NCI-H1694 treated with DMSO at 0.1 percent for 48 hours (cell line): Measurements from ENCODE around the gene NRAS.

Experiments used
- DNase-seq: peaks from one replicate; lab custom pipeline; 2025; lab: John Stamatoyannopoulos, UW

Gene NRAS

DNA sequence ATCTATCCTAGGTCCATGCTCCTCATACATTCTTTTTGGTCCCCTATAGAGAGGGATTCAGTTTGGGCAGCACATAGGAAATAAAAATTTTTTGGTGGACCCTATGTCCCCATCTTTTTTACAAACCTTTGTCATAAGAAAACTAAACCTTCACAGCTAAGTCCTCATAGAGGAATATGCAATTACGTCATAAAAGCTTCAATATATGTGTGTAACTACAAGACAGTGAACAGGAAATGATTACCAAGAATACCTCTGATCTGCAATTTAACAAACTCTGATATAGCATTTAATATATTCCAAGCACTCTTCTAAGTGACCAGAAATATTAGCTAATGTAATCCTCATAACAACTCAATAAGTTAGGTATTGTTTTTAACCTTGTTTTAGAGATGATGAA is 40.5 kb downstream of the NRAS start:
- no peak for DNase-seq

- no peak for DNase-seq
Measured at GRCh38 chr1:114671939-114672275, 44.7 kb downstream of the NRAS start.

DNA sequence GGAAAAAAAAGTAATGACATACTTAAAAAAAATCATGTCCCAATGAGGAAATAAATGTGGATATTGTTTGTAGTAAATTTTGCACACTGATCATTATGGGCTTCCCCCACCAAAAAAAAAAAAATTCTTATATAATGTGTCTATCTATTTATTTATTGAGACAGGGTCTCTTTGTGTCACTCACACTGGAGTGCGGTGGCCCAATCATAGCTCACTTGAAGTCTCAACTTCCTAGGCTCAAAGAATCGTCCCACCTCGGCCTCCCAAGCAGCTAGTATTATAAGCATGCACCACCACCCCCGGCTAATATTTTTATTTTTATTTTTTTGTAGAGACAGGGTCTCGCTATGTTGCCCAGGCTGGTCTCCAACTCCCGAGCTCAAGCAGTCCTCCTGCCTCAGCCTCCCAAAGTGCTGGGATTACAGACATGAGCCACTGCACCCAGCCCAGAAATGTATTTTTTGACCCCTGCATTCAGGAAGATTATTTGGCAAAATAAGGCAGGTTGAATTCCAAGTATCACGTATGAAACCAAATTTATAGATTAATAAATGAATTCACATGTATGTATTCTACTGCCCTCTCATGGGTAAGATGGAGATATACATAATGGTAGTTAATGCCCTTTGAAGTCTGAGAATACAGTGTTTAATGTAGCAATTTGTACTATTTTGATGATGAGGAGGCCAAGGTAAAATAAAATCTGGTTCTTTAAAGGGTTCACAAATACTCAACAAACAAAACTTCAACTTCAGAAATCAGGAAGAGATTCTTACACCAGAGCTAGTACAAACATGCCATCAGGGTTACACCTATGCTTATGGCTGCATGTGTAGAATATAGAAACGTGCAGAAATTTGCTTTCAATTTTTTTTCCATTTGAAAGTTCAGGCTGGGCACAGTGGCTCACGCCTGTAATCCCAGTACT is 45.3 kb downstream of the NRAS start:
- DNase-seq, result peak; percentile 78

- peak; percentile 63 for DNase-seq
Measured at GRCh38 chr1:114670083-114671010, 46.2 kb downstream of the NRAS start.

DNA sequence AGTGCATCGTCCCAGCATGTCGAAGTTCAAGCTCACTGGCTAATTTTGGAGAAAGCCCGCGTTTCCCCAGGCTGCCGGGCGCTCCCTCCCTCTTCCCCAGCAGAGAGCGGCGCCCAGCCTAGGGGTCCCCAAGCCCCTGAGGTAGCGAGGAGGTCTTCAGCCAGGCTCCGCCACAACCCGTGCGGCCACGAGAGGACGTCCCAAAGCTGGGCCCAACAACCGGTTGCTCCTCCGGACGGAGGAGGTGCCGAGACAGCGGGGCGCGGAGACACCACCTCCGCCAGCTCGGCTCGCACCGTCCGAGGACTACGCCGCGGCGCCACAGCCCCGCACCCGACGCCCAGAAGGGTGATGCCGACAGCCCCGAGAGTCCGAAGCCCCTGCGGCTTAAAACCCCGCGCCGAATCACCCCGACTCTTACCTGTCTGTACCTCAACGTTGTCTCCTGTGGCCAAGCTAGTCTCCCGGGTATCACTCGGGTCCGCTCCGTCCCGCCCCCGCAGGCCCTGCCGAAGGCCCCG is 46.9 kb downstream of the NRAS start, which contains the start of gene DENND2C:
Gene DENND2C (minus strand): TSS at position 488 of the 521 bp plus-strand sequence. CDS start 44,065 bp downstream, outside the sequence.
- DNase-seq, result peak; percentile 46

- no peak for DNase-seq
Measured at GRCh38 chr1:114668784-114669561, 47.6 kb downstream of the NRAS start.

DNA sequence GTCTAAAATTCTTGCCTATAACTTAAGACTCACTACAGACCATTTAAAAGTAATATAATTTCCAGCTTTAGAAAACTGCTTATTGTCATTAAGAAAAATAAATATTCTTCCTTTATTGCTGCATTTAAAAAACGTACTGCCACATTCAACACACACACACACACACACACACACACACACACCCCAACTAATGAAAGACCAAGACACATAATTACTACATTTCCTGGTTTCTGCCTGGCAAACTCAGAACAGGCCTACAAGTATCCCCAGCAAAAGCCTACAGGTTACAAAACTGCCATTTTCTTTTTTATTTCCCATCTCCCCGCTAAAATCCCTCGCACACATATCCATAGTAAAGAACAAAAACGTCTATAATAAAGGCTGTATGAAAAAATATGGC is 48.2 kb downstream of the NRAS start:
- no peak for DNase-seq

- no peak for DNase-seq
Measured at GRCh38 chr1:114666954-114667353, 49.6 kb downstream of the NRAS start.

- DNase-seq, result no peak
Measured at GRCh38 chr1:114660238-114660637, 56.3 kb downstream of the NRAS start.
